Fibroblast of peridontal ligament (primary cell): ENCODE measurements around the gene PIN1.
A peak's percentile ranks its signal among the peaks of the same experiment; 100 is the strongest.
"Not testable (repeated sequence)": the region's sequence is repeated elsewhere in the genome, so short reads cannot be mapped to it uniquely, and the experiment has no call there.

Experiments
- DNase-seq: peaks from one replicate; pipeline ENCODE4 v3.0.0-alpha.2; 2010; ENCODE audit errors: extremely low read depth

Gene PIN1

DNA sequence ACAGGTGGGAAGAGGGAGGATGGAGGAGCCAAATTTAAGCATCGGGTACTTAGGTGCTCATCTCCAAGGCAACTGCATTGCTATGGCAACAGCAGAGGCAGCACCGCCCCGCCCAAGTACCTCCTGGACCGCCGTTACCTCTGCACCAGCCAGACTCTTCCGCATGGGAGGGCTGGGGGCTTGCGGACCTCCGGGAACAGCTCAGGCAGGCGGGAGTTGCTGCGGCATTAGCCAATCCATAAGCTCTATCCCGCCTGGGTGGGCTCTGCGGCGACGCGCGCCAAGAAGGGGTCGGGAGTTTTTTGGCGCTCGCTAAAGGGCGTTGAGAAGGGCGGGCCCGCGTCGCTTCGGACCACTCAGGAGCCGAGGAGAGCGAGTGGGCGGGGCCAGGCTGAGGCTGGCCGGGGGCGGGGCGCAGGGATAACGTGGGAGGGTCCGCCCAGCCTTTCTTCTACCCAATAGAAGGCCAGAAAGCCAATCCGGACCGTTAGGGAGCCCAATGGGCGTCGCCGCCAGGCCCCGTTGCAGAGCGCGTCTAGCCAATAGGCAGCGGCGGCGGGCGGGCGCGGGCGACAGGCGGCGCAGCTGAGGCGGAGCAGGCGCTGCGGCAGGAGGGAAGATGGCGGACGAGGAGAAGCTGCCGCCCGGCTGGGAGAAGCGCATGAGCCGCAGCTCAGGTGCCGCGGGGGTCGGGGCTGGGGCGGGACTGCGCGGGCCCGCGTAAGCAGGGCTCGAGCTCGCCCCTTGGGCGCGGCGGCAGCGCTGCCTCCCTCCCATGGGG is at the start of gene PIN1:
TSS of gene PIN1 (plus strand) at position 593 of the 781 bp plus-strand sequence. CDS start at position 620, 27 bp downstream.
- DNase-seq = peak; percentile 96

DNA sequence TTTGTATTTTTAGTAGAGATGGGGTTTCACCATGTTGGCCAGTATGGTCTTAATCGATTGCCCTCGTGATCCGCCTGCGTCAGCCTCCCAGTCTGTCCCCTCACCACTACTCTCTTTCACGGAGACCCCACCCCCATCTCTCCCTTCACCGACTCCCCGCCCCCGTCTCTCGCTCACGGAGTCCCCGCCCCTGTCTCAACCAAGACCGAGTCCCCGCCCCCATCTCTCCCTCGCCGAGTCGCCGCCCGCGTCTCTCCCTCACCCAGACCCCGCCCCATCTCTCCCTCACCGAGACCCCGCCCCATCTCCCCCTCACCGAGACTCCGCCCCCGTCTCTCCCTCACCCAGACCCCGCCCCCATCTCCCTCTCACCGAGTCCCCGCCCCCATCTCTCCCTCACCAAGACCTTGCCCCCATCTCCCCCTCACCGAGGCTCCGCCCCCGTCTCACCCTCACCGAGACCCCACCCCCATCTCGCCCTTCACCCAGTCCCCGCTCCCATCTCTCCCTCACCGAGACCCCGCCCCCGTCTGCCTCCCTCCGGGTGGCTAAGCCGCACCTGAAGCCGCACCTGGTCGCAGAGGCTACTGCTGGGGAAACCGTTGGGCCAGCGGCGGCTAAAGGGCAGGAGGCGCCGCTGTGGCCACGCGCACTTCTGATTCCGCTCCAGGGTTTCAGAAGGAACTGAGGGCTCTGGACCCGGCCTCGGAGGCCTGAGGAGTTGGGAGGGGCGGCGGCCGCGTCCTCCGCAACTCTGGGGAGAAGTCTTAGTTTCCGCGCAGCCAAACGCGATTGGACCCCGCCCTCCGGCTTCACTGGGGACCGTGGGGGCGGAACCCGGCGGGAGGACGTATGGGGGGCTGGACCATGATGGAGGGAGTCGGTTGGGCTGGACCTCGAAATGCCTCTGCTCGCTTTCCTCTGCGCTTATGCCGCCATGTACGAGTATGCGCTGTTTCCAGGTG is 49.5 kb upstream of the PIN1 start:
- peak; percentile 92 for DNase-seq

DNA sequence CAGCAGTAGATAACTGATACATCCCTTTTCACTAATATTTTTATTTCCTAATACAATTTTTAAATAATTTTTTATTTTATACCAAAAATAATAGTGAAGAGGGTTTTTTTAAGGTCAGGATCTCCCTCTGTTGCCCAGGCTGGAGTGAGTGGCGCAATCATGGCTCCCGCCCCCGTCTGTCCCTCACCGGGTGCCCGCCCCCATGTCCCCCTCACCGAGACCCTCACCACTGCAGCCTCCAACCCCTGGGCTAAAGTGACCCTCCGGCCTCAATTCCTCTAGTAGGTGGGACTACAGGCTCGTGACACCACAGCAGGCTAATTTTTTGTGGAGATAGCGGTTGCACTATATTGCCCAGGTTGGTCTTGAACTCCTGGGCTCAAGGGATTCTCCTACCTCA is 48.8 kb upstream of the PIN1 start:
- no peak for DNase-seq

DNA sequence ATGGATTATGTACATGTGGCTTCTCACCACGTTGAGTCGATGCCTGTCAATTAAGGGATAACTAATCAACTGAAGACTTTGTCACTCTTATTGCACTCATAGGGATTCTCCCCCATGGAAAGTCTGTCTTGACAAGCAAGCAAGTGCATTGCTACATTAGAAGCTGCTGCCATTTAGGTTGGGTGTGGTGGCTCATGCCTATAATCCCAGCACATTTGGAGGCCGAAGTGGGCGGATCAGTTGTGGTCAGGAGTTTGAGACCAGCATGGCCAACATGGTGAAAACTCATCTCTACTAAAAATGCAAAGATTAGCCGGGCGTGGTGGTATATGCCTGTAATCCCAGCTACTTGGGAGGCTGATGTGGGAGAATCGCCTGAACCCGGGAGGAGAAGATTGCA is 48.3 kb upstream of the PIN1 start:
- no peak for DNase-seq

DNA sequence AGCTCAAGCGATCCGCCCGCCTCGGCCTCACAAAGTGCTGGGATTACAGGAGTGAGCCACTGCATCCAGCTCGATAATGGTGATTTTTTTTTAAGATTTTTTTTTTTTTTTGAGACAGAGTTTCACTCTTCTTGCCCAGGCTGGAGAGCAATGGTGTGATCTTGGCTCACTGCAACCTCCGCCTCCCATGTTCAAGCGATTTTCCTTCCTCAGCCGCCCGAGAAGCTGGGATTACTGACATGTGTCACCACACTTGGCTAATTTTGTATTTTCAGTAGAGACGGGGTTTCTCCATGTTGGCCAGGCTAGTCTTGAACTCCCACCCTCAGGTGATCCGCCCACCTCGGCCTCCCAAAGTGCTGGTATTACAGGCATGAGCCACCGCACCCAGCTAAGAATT is 46.5 kb upstream of the PIN1 start:
- not testable (repeated sequence) for DNase-seq

DNA sequence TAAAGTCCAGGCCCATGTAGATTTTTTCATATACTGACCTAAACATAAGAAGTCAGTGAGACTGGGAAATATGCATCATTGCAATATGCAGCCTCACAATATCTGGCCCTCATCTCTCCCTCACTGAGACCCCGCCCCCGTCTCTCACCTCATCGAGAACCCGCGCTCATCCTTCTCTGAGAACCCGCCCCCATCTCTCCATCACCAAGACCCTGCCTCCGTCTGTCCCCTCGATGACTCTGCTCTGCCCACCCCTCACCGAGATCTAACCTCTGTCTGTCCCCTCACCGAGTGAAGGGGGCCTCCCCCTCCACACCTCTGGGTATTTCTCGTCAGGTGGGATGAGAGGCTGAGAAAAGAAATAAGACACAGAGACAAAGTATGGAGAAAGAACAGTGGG is 46.1 kb upstream of the PIN1 start:
- no peak for DNase-seq

DNA sequence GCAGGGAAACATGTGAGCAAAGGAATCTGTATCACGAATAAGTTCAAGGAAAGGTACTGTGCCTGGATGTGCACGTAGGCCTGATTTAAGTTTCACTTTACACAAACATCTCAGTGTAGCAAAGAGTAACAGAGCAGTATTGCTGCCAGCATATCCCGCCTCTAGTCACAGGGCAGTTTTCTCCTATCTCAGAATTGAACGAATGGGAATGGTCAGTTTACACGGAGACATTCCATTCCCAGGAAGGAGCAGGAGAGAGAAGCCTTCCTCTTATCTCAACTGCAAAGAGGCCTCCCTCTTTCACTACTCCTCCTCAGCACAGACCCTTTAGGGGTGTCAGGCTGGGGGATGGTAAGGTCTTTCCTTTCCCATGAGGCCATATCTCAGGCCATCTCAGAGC is 45.5 kb upstream of the PIN1 start:
- DNase-seq = not testable (repeated sequence)

DNA sequence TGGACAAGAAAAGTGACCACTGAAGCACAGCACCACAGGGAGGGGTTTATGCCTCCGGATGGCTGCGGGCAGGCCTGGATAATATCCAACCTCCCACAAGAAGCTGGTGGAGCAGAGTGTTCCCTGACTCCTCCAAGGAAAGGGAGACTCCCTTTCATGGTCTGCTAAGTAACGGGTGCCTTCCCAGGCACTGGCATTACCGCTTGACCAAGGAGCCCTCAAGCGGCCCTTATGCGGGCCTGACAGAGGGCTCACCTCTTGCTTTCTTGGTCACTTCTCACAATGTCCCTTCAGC is 44.1 kb upstream of the PIN1 start:
- DNase-seq = not testable (repeated sequence)

DNA sequence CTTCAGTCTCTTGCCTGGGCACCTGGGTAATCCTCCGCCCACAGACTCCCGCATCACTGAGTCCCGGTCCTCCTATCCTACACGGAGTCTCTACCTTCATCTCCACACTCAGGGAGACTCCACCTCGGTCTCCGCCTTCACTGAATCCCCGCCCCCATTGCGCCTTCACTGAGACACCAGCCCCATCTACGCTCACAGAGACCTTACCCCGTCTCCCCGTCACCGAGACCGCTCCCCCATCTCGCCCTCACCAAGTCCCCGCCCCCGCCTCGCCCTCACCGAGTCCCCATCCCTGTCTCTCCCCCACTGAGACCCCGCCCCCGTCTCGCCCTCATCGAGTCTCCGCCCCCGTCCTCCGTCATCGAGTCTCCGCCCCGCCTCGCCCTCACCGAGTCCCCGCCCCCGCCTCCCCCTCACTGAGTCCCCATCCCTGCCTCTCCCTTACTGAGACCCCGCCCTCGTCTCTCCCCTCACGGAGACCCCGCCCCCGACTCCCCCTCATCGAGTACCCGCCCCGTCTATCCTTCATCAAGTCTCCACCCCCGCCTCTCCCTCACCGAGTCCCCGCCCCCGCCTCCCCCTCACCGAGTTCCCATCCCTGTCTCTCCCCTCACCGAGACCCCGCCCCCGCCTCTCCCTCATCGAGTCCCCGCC is 43.4 kb upstream of the PIN1 start:
- peak; percentile 93 for DNase-seq

DNA sequence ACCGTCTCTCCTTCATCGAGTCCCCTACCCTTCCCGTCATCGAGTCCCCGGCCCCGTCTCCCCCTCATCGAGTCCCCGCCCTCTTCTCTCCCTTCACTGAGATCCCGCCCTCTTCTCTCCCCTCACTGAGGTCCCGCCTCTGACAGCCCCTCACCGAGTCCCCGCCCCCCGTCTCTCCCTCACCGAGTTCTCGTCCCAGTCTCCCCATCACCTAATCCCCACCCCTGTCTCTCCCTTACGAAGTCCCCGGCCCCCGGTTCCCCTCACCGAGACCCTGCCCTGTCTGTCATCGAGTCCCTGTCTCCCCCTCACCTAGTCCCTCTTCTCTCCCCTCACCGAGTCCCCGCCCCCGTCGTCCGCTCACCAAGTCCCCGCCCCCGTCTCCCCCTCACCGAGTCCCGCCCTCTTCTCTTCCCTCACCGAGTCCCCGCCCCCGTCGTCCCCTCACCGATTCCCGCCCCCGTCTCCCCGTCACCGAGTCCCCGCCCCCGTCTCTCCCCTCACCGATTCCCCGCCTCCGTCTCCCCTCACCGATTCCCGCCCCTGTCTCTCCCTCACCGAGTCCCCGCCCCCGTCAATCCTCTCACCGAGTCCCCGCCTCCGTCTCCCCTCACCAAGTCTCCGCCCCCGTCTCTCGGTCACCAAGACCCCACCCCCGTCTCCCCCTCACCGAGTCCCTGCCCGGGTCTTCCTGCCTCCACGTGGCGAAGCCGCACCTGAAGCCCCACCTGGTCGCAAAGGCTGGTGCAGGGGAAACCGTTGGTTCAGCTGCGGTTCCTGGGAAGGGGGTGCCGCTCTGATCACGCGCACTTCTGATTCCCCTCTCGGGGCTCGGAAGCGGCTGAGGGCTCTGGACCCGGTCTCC is 42.7 kb upstream of the PIN1 start:
- peak; percentile 88 for DNase-seq

DNA sequence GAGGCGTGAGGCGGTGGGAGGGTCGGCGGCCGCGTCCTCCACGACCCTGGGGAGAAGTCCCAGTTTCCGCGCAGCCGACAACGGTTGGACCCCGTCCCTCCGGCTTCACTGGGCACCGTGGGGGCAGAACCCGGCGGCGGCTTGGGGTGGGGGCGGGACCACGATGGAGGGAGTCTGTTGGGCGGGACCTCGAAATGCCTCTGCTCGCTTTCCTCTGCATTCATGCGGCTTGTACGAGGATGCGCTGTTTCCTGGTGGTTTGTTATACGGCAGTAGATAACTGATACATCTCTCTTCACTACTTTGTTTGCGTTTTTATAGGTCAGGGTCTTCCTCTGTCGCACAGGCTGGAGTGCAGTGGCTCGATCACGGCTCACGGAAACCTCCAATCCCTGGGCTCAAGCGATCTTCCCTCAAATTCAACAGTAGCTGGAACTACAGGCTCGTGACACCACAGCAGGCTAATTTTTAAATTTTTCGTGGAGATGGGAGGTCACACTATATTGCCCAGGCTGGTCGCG is 42.0 kb upstream of the PIN1 start:
- peak; percentile 30 for DNase-seq

DNA sequence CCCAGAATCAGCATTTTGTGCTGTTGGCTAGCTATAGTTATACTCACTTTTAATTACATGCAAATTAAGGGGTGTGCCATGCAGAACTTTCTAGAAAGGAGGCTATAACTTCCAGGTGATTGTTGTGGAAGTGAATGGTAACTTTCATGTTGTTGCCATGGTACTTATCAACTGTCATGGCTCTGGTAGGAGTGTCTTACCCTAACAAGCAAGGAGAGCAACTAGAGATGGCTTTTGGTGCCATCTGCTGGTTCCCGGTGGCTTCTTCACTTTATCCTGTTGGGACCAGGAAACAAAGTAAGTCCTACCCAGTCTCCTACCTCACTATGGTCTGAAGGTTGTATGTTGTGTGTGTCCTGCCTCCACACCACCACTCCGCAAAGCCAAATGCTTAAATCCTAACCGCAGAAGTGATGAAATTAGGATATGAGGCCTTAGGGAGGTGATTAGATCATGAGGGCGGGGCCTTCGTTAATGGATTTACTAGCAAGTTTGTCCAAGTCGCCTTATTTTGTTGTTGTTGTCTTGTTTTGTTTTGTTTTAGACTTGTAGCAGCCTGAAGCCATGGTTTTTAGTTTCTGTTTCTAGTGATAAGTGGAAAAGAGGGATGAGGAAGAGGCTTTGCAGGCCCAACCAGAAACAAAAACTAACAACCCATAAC is 38.9 kb upstream of the PIN1 start:
- DNase-seq = peak; percentile 94

DNA sequence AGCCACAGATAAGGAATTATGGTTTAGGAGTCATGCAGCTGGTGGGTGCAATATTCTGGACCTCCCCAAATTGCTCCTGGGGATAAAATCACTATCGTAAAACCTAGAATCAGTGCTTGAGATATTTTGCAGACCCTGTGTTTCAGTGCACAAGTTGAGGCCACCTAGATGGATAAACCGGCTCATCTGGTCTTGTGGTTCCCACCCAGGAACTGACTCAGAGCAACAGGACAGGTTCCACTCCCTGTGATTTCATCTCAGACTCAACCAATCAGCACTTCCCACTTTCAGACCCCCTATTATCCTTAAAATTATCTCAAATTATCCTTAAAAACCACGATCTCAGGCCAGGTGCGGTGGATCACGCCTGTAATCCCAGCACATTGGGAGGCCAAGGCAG is 37.2 kb upstream of the PIN1 start:
- DNase-seq = no peak

DNA sequence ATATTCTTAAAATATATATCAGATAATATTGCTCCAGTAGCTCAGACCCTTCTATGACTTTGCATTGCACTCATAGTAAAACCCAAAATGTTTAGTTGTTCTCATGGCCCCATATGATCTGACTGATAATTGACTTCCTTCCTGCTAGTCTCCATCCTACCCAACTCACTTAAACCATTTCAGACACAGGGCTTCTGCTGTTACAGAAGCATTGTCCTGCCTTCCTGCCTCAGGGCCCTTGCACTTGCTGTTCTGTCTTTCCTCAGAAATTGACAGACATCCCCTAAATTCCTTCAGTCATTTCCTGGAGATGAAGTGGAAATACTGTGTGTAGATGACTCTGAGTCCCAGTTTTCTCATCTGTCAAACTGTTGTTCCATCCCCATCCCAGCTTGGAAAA is 36.0 kb upstream of the PIN1 start:
- no peak for DNase-seq

DNA sequence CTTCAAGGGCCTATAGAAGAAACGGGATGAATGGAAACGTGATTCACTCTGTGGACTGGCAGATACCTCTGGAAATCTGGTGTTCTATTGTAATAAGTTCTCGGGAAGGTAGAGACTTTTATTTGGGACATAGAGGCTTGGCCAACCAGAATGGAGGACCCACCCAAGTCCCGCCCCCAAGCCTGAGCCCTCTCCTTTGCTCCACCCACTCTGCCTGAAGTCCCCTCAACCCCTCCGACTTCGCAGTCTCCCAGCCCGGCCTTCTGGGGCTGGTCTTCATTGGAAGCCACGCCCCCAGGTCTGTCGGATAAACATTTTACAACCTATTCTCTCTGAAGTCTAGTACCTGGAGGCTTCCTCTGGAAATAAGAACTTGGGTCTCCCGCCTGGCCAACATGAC is 33.1 kb upstream of the PIN1 start:
- DNase-seq = no peak

DNA sequence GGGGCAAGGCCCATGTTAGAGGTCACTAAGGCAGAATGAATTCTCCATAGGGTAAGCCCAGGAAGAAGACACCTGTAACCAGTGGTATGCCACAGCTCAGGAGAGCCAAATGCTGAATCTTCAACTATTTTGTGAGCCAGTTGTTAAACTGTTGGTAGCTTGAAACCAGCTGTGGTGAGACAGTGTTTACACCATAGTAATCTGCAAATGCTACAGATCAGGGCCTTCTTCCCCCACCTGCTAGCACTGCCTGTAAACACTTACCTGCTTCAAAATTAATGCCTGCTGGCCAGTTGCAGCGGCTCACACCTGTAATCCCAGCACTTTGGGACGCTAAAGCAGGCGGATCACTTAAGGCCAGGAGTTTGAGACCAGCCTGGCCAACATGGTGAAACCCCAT is 28.3 kb upstream of the PIN1 start:
- DNase-seq = no peak

DNA sequence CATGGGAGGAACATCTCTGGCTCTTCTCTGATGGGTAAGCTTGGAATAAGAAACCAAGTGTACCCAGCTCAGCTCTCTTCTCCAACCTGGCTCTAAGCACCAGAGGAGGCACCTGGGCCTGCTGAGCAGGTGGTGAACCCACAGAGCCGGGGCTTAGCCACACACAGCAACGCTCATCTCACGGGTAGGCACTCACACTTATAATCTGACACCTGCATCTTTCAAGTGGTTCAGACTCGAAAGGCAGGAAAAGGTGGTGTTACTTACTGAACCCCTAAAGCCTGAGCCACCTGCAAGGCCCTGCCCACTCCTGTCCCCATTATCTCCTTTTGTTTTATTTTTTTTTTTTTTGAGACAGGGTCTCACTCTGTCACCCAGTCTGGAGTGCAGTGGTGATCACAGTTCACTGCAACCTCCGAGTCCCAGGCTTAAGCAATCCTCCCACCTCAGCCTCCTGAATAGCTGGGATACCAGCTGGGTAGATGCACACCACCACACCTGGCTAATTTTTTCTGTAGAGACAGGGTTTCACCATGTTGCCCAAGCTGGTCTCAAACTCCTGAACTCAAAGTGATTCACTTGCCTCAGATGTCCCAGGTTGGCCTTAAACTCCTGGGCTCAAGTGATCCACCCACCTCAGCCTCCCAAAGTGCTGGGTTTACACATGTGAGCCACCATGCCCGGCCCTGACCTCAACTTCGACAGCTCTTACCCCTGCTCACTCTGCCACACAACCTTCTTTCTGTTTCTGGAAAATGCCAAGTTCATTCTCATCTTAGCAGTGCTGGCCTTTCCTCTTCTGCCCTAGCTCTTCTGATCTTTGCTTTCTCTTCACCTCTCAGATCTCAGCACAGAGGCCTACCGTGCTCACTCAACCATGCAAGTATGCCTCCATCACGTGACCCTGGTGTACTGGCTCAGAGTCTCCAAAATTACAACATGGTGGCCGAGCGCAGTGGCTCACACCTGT is 26.0 kb upstream of the PIN1 start:
- DNase-seq = no peak

DNA sequence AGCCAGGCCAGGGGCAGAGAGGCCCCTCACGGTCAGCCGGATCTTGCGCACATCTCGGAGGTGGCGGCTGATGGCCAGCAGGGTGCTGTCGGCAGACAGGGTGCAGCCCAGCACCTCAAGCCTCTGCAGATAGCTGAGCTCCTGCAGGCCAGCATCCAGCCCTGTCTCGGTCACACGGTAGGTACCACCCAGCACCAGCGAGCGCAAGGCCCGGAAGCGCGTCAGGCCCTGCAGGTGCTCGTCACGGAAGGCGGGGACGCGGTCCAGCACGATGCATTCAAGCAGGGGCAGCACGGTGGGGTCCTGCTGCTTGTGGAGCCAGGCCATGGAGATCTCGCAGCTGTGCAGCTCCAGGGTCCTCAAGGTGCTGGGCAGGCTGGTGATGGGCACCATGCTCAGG is 24.0 kb upstream of the PIN1 start:
- DNase-seq = no peak

DNA sequence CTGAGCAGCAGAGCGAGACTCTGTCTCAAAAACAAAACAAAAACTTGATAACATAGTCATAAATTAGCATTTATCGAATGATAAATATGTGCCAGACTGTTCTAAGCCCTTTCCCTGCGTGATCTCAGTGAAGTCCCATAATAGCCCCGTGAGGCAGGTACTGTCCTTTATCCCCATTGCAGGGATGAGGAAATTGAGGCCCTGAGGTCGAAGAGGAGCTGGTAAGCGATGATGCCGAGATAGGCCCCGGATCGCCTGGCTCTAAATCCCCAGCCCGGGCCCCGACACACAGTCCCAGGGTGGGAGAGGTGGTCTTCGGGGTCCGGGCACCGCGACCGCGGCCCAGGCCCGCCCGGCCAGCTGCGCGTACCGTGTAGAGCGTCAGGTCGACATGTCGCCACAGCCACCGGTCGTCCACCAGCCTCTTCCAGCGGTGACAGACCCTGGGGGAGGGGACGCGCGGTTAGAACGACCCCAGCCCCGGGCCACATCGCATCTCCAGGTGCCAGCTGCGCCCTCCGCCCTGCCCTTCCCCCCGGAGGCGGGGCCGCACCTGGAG is 16.9 kb upstream of the PIN1 start:
- DNase-seq = no peak
